Stimulated activated CD4-positive, alpha-beta T cell treated with anti-CD3 and anti-CD28 coated beads, Interleukin-1b, Interleukin-23, amount 100 ng/mL, for 1 hour (primary cell): ENCODE measurements around the gene WWC2.
"Not testable (repeated sequence)": the region's sequence is repeated elsewhere in the genome, so short reads cannot be mapped to it uniquely, and the experiment has no call there.

ENCODE experiments used
- DNase-seq, 2 donors: peaks; one replicate each; pipeline ENCODE4 v3.0.0-alpha.2; 2020; ENCODE audit warnings: low read depth in 2 of 2

WWC2 gene

DNA sequence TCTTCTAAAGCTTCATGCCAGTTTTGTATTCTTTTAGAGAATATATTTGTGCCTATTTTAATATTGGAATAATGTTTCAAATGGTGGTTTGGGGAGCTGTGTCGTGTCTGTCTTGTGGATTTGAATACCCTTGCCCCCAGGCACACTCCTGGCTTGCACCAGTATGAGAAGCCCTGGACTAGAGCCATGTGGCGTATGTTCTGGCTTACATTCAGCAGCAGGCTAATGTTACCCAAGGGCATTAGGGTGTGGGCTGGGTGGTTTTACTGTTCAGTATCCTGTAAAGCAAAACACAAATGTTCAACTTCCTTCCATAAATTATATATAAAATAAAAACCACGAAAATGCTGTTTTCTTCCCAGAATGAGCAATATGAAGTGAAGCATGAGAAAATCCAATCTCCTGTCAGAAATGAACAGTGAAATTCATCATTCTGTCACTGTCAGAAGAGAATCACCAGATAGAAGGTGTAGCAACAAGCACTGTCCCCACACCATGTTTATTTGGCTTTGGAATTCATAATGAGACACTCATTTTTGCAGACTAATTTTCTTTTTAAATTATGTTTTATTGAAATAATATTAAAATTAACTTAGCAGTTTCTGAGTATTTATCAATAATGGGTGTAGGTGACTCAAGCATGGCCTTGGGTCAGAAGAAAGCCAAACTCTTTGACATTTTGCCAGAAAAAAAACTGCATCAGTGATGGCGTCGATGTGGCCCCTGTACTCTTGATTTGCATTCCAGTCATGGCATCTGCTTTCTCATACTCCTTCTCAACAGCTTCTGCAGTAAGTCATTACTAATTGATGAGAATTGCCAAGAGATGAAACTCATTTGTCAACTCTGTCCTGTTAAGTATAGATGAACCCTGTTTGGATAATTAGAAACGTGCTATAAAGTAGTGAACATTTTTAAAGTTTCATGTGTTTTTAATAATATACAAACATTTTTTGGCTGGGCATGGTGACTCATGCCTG, 43.8 kb downstream of the WWC2 start:
- no peak for DNase-seq

DNA sequence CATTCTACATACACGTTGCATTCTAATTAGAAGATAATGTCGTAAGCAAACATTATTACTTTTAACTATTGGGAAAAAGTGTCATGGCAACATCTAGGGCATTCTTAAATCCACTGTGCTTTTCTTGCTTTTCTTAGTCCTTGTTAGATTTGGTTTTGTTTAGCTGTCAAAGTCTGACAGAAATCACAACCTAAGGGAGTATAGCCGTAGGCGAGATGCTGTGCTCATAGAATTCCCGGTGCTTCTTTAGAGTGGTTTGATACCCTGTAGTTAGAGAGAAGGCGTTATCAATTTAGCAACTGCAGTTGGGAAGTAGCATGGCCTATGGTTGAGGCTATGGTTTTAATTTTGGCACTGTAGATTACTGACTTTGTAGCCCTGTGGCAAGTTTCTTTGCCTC, 45.7 kb downstream of the WWC2 start:
- DNase-seq, result no peak

GRCh38 chr4:183145773-183146172, 46.7 kb downstream of the WWC2 start:
- DNase-seq, result no peak

DNA sequence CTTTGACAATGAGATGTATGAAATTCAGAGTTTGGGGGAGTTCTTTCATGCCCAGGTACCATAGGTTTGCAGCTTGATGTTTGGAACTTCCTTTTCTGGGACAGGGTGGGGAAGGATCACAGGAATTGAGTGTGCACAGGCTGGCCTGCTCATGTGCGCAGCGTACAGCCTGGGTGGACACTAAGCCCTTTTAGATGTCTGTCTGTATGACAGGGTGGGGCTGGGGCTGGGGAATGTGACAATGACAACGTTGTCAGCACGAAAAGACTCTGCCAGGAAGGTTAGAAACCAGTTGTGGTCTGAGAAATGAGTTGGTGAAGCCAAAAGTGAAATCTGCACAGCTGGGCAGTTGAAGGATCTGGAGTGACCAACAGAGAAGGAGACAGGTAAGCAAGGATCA, 47.4 kb downstream of the WWC2 start:
- no peak for DNase-seq

DNA sequence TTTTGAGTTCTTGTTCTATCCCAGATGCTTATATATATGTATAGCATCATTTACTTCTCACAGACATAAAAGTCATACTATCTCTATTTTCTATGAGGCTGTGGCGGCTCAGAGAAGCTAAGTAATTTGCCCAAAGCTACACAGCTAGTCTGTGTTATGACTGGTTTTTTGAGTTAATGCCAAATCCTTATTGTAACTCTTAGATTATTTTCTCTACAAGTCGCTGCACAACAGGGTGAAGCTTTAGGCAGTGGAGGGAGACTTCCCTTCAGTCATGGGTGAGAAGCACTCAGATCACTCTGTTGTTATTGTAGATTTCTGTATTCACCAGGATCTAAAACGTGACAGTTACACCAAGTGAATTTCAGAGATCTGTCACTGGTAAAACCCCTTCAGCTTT, 48.1 kb downstream of the WWC2 start:
- DNase-seq, result no peak

GRCh38 chr4:183147983-183148382, 48.9 kb downstream of the WWC2 start:
- DNase-seq, result no peak

DNA sequence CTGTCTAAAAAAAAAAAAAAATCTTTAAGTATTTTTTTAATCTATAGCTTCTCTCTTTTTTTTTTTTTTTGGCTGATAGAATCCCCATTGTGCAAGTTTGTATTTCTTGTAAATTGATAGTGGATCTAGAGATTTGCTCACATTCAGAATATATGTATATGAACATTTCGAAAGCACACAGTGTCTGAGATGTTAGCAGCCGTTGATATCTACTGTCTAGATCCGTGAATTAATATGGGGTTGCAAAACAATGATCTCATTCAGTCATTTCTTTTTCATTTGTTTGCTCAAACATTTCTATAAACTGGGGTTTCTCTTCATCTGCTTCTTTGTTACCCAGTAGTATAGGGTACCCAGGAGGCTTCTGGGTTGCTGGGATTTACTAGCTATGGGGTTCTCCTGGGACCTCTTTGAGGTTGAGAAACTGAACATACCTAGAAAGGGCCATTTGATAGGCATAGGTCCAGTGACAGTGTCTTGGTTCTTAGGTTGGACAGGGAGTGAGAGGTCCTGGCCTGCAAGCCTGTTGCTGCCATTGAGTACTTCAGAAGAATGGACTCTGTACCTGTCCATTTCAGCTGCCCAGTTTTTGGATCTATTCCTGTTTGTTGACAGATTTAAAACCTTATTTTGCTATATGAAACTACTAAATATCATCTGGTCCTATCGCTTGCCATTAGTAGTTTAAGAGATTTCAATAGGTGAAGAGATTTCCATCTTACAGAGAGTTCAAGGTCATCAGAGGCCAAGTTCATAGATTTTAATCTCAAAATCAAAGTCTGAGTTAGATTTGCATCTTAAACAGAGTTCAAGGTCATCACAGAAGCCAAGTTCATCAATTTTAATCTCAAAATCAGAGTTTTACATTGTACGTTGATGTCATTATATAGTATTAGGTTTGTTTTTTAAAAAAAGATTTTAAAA, 50.8 kb downstream of the WWC2 start:
- no peak for DNase-seq

DNA sequence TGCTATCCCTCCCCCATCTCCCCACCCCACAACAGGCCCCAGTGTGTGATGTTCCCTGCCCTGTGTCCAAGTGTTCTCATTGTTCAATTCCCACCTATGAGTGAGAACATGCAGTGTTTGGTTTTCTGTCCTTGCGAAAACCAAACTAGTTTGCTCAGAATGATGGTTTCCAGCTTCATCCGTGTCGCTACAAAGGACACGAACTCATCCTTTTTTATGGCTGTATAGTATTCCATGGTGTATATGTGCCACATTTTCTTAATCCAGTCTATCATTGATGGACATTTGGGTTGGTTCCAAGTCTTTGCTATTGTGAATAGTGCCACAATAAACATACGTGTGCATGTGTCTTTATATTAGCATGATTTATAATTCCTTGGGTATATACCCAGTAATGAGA, 51.6 kb downstream of the WWC2 start:
- not testable (repeated sequence) for DNase-seq

DNA sequence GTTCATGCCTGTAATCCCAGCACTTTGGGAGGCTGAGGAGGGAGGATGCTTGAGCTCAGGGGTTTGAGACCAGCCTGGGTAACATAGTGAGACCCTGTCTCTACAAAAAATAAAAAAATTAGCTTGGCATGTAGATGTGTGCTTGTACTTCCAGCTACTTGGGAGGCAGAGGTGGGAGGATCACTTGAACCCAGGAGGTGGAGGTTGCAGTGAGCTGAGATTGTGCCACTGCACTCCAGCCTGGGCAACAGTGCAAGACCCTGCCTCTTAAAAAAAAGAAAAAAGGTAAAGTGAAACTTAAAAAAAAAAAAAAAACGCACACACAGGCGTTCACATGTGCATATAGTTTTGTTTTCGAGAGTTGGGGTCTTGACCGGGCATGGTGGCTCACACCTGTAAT, 53.2 kb downstream of the WWC2 start:
- DNase-seq, result not testable (repeated sequence)

- no peak for DNase-seq
Observed at GRCh38 chr4:183153190-183153916, 54.3 kb downstream of the WWC2 start.

GRCh38 chr4:183154701-183155391, 55.8 kb downstream of the WWC2 start:
- DNase-seq, result no peak

DNA sequence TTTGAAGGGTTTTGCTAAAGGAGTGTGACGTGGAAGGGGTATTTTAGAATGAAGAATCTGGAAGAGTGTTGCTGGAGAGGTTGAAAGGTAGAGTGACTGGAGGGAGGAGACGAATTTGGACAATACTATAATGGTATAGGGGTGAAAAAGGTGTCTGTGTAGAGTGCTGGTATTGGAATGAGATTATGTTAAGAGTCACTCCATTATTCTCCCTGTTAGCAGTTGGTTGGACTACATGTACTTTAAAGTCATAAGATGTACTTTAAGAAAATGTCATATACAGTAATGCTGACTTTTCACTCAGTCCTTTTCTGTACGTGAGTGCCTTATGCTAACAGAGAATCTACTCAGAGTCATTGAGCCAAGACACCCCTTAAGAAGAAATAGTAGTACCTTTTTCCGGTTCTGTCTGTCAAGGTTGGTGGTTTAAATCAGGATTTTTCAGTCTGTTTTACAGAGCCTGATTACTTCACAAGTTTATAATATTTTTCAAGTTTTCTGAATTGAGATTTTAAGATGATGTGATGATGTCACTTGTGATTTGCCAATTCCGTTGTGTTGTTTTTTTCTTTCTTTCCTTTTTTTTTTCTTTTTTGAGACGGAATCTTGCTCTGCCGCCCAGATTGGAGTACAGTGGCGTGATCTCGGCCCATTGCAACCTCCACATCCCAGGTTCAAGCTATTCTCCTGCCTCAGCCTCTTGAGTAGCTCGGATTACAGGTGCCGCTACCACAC, 56.6 kb downstream of the WWC2 start:
- no peak for DNase-seq

DNA sequence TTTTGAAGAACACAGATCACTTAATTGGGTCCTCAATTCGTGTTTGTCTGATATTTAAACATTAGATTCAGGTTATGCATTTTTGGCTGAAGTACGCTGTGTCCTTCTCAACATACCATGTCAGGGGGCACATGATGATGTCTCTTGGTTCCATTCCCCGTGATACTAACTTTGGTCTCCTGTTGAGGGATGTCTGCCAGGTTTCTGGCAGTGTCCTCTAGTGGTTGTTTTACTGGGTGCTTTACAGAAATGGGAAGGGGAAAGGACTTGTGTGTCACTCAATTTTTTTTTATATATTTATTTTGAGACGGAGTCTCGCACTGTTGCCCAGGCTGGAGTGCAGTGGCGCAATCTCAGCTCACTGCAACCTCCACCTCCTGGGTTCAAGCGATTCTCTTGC, 58.2 kb downstream of the WWC2 start:
- no peak for DNase-seq

DNA sequence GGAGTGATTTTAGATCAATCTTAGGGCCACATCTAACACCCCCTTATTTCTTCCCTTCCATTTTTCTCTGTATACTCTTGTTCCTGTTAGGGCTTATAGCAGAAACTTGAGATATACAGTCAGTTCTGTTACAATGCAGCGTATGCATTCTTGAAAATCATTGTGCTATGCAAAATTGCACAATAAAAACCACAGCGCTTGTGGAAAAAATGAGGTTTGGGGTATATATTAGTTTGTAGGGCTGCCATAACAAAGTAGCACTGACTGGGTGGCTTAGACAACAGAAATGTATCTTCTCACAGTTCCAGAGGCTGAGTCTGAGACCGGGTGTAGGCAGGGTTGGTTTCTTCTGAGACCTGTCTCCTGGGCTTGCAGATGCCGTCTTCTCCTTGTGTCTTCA, 59.0 kb downstream of the WWC2 start:
- DNase-seq, result no peak

- DNase-seq, result no peak
Observed at GRCh38 chr4:183161630-183162029, 62.6 kb downstream of the WWC2 start.

DNA sequence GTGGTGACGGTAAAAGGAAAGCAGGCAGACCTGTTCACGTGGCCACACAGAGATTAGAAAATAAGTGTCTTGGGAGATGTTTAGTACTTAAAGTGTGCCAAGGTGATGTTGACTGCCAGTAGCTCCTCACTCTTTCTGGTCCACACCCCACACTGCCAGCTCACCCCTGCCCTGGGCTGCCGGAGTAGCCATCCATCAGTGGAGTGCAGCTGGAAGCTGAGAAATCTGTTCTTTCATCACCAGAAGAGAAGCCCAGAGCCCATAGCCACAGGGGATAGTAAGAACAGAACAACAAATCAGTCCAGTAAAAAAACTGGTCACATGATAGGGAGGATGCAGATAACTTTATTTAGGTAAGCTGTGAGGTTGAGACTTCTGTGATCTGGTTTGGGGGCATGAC, 64.1 kb downstream of the WWC2 start:
- DNase-seq, result no peak

GRCh38 chr4:183164963-183165362, 65.9 kb downstream of the WWC2 start:
- DNase-seq, result no peak

GRCh38 chr4:183165376-183165775, 66.3 kb downstream of the WWC2 start:
- no peak for DNase-seq

DNA sequence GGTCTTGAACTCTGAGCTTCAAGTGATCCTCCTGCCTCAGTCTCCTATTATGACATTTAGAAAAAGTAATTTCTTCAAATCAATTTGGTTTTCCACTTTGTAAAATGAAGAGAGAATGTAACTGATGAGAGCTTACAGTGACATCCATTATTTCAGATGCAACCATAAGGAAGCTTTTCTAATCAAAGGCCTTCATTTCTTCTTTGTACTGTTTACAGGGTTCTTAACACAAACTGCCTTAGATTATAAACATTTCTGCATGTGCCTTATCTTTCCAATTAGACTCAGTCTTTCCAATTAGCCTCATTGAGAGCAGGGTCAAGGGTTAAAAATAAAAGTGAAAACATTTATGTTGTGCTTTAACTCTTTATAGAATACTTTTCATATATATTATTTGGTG, 71.8 kb downstream of the WWC2 start:
- DNase-seq, result no peak

DNA sequence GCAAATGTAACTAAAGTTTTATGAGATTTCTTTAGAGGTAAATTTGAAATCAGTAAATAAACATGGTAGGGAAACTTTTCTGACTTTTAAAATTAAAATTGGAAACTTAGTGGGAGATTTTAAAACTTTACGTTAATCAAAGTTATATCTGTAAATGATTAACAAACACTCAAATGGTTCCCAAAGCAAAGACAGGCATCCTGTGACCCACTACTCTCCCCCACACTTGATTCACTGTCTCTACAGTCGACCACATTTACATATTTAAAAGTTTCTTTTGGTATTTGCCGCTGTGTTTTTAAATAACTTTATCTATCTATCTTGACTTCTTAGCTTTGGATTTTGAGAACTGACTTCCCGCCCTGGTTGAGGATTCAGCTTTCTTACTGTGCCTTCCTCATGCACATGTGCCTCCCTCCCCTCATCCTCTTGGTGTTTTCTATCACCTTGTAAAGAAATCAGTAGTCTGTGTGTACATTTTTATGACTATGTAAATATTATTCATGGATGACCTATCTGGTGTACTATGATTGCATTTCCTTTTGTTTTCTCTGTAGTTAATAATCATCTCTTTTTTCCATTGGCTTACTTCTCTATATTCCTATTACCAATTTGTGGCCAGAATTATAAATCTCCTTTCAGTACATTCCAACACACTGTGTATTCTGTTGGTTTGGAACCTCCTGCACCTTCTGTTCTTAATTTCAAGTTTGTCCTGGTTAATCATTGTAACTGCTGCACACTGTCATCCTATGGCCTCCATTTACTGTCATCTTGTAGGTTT, 72.6 kb downstream of the WWC2 start:
- no peak for DNase-seq
